ENCODE results near the gene IGF2BP2.

Gene IGF2BP2

DNA sequence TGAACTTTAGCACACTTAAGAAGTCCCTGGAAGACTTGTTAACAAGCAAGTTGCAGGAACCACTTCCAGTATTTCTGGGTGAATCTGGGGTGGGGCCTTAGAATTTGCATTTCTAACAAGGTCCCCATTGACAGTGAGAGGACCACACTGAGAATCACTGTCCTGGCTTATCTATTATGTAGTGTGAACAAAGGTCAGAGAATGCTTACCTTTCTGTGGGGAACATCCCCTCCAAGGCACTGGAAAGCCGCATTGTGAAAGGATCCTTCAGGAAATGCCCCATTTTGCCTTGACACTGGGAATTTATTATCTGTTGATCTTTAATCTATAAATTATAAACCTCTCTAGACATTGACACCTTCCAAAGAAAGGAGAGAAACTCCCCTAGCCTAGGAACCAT, 74.8 kb downstream of the IGF2BP2 start:
- DNase-seq (ENCODE audit: low read depth, low spot score) = no peak
- H3K4me3 ChIP-seq (ENCODE audit: low read length) = no peak overlapping the region

- no peak overlapping the region for H3K4me3 ChIP-seq (ENCODE audit: low read length)
- DNase-seq (ENCODE audit: low read depth, low spot score) = no peak
Observed at GRCh38 chr3:185746470-185746869, 78.4 kb downstream of the IGF2BP2 start.

DNA sequence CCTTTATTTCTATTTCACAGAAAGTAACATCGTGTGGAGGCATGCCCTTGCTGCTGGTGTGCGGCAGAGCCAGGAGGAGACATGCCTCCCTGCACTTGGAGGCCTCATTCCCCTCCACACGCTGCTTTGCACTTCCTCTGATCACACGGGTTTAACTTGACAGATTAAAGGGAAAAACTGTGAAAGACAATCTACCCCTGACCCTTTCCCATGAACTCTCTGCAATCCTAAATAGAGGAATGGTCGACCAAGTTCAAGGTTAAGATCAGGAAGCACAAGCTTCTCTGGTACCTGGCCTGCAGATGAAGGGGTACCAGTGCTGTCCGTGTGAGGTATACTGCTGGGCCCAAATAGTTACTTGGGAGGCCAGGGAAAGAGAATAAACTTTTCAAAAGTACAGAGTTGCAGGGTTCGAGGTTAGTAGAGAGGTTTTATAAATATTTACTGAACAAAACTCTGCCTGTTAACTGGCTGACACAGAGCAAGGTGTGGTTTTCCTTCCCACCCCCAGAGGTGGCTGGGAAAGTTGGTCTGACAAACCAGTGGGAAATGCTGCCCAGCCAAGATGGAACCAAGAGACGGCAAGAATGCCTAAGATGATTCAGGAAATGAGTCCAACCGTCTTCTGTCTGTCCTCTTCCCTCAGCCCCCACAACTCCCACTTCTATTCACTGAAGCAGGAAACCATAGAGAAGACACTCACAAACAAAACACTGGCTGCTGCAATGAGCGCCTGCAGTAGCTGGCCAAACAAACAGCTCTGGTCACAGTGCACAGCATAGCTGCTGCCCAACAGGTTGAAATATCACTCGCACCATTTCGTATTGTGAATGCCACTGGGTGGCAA, 79.6 kb downstream of the IGF2BP2 start:
- peak; percentile 34 for DNase-seq (ENCODE audit: low read depth, low spot score)
- H3K4me3 ChIP-seq (ENCODE audit: low read length) = no peak overlapping the region

DNA sequence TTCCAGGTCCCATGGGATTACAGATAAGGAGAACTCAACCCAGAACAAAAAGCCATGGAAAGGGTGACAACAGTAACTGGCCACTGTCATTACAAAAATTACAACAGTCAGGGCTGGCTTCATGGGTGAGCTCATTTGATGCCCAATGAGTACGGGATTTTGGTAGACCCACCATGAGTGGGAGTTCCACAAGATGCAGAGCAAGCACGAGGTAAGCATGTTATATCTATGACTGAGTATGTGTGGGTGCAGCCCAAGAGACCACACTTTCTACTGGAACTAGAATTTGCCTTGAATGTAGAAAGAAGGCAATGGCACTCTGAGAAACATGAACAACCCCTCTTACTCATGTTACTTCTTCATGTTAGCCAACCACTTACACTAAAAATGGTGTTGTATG, 83.3 kb downstream of the IGF2BP2 start:
- no peak overlapping the region for H3K4me3 ChIP-seq (ENCODE audit: low read length)
- DNase-seq (ENCODE audit: low read depth, low spot score) = no peak

GRCh38 chr3:185740133-185740532, 84.7 kb downstream of the IGF2BP2 start:
- no peak for DNase-seq (ENCODE audit: low read depth, low spot score)
- H3K4me3 ChIP-seq (ENCODE audit: low read length) = no peak overlapping the region

- no peak for DNase-seq (ENCODE audit: low read depth, low spot score)
- no peak overlapping the region for H3K4me3 ChIP-seq (ENCODE audit: low read length)
Observed at GRCh38 chr3:185739264-185739701, 85.6 kb downstream of the IGF2BP2 start.

GRCh38 chr3:185737740-185738680, 86.8 kb downstream of the IGF2BP2 start:
- no peak for DNase-seq (ENCODE audit: low read depth, low spot score)
- no peak overlapping the region for H3K4me3 ChIP-seq (ENCODE audit: low read length)

DNA sequence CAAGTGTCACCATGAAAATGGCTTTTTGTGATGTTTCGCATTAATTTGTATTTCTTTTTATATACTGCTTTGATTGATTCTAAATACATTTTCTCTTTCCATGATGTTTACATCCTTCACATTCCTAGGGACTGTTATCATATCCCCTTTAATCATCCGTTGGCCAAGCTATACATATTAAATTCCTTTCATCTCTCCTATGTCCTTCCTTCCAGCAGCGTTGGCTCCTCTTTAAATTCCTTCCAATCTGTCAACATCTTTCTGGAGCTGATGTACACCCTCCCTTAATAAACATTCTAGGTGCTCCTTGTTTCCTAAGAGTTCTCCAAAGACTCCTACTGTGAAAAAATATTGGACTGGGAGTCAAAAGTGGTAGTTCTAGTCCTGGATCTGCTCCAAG, 87.8 kb downstream of the IGF2BP2 start:
- DNase-seq (ENCODE audit: low read depth, low spot score) = no peak
- no peak overlapping the region for H3K4me3 ChIP-seq (ENCODE audit: low read length)

- DNase-seq (ENCODE audit: low read depth, low spot score) = no peak
- H3K4me3 ChIP-seq (ENCODE audit: low read length) = no peak overlapping the region
Observed at GRCh38 chr3:185734725-185735096, 90.1 kb downstream of the IGF2BP2 start.

GRCh38 chr3:185733980-185734724, 90.7 kb downstream of the IGF2BP2 start:
- peak; percentile 60 for DNase-seq (ENCODE audit: low read depth, low spot score)

GRCh38 chr3:185732782-185733181, 92.1 kb downstream of the IGF2BP2 start:
- no peak overlapping the region for H3K4me3 ChIP-seq (ENCODE audit: low read length)
- DNase-seq (ENCODE audit: low read depth, low spot score) = no peak

More at GRCh38 chr3:185733980-185734724, 90.7 kb downstream of the IGF2BP2 start:
- no peak overlapping the region for H3K4me3 ChIP-seq (ENCODE audit: low read length)

DNA sequence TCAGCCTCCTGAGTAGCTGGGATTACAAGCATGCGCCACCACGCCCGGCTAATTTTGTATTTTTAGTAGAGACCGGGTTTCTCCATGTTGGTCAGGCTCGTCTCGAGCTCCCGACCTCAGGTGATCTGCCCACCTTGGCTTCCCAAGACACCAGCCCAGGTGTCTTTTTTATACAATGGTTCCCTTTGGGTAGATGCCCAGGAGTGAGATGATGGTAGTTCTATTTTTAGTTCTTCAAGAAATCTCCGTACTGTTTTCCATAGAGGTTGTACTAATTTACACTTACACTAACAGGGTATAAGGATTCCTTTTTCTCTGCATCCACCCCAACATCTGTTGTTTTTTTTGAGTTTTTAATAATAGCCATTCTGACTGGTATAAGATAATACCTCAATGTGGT, 94.3 kb downstream of the IGF2BP2 start:
- no peak for DNase-seq (ENCODE audit: low read depth, low spot score)
- H3K4me3 ChIP-seq (ENCODE audit: low read length) = no peak overlapping the region

DNA sequence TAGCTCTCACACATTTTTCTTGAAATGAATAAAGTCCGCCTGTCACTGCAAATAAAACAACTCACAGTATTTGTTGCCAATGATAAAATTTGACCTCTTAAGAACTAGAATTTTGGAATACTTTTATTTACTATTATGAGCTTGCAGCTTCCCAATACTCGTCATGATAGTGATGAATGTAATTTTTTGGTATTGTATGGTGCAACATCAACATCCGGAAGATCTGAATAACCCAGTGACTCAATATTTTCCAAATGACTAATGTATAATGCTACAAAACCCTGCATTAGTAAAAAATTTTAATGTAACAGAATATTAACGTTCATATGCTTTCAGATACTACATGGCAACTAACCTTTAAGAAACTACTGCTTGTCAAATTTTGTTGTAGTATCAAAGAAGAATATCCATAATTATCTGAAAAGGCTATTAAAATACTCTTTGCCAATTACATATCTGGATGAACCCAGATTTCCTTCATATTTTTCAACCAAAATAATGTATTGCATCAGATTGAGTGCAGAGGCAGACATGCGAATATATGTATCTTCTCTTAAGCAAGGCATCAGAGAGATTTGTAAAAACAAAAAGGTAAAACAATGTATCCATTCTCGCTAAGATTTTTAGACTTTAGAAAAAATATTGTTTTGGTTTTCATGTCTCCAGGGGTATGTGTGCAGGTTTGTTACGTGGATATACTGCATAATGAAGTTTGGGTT, 95.3 kb downstream of the IGF2BP2 start:
- DNase-seq (ENCODE audit: low read depth, low spot score) = no peak
- no peak overlapping the region for H3K4me3 ChIP-seq (ENCODE audit: low read length)

DNA sequence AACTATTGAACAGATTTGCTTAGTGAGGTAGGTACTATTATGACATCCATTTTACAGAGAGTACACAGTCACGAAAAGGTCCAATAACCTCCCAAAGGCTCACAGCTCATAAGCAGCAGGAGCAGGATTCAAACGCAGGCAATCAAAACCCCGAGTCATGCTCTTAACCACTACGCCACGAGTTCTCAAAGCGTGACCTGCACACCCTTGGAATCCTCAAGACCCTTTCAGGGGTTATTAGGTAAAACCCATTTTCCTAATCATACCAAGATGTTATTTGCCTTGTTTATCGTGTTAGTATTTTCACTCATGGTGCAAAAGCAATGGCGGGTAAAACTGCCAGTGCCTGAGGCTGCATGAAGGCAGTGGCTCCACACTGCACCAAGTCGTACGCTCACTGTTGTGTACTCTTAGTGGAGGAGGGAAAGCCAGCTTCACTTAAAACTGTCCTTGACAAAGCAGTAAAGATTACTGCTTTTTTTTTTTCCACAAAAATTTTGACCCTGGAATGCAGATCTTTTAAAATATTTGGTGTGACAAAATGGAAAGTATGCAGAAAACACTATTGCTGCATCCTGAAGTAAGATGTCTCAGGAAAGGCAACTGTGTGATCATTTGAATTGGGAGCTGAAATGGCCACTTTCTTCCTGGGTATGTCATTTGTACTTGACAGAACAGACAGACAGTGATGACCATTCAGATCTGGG, 96.1 kb downstream of the IGF2BP2 start:
- no peak overlapping the region for H3K4me3 ChIP-seq (ENCODE audit: low read length)
- DNase-seq (ENCODE audit: low read depth, low spot score) = no peak

- H3K4me3 ChIP-seq (ENCODE audit: low read length) = no peak overlapping the region
- DNase-seq (ENCODE audit: low read depth, low spot score) = no peak
Observed at GRCh38 chr3:185727873-185728272, 97.0 kb downstream of the IGF2BP2 start.

DNA sequence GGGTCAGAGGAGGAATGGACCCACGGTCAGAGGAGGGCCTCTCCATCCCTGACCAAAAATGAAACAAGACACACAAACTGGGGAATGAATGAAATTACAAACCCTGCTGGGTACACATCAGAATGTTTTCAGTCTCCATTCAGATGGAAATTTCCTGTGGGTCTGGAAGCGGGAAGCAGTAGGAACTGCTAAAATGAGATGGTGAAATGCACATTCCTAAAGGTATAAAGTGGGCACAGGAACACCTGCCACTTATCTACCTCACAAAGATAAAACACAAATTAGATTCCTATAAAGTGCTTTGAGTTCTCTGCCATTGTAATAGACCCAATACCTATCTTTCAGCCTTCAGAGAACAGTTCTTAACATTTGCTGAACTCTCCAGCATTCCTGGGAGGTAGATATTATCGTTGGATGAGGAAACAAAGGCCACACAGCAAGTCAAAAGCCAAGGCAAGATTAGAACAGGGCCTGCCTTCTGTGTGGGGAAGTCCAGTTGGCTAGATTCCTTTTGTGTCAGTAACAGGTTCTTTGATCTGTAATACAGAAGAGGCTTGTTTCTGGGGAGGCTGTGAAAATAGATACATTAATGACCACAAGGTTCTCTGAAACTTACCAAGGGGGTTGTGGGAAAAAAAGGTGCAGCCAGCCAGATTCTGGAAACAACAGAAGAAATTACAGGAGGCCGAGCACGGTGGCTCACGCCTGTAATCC, 98.4 kb downstream of the IGF2BP2 start:
- no peak overlapping the region for H3K4me3 ChIP-seq (ENCODE audit: low read length)
- no peak for DNase-seq (ENCODE audit: low read depth, low spot score)

DNA sequence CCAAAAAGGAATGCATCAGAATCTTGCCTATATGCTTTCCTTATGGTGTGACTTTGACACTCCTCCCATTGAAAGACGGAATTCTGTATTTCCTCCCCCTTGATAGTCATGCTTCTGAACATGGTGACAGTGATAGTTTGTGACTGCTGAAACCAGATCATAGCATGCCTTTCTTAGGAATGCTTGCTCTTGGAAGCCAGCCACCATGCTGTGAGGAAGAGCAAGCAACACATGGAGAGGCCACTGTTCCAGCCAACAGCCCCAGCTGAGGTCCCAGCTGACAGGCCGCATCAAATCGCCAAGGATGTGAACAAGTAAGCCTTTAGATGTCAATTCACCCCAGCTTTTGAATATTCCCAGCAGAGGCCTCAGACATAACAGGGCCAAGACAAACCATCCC, 100.1 kb downstream of the IGF2BP2 start:
- no peak overlapping the region for H3K4me3 ChIP-seq (ENCODE audit: low read length)
- no peak for DNase-seq (ENCODE audit: low read depth, low spot score)

- H3K4me3 ChIP-seq (ENCODE audit: low read length) = no peak overlapping the region
- DNase-seq (ENCODE audit: low read depth, low spot score) = no peak
Observed at GRCh38 chr3:185724251-185724650, 100.6 kb downstream of the IGF2BP2 start.

All from Jurkat, Clone E6-1 (cell line).